Measurements from ENCODE around the gene FAM50A. TPM values are rescaled to one million over a fixed set of nuclear protein-coding genes. Genes with fewer than 3 reads are reported as not detected.

Gene FAM50A
- total and polyA plus RNA-seq, 11 donors = 27.7 to 119 (median 43.1) TPM

GRCh38 chrX:154470434-154470833 is 26.5 kb downstream of the FAM50A start:
- peaks cover 0 to 53% (median 4%) of the 10 kb centered on the region in 9 donors for H3K36me3 ChIP-seq
- no peak for TF ChIP-seq POLR2A (IDR thresholded peaks at IDR 0.05)
- TF ChIP-seq CTCF (IDR thresholded peaks at IDR 0.05) = no peak

GRCh38 chrX:154470914-154471568 is 27.1 kb downstream of the FAM50A start:
- intact Hi-C loops (cut with DNase I) = no loop called here
- Histone ChIP-seq H3K9me3 (no peaks in the 10 kb centered on the region), H3K27ac (no peak overlapping the region), H3K4me3 (no peak overlapping the region), H3K27me3 (no peaks in the 10 kb centered on the region), H3K36me3 (peaks cover 0 to 47% (median 4%) of the 10 kb centered on the region in 9 donors), H3K4me1 (no peaks in the 10 kb centered on the region)
- no peak for DNase-seq
- 87 to 91% (median 90%) methylated on average over 4 to 23 of the region's 23 CpGs for WGBS, 4 donors
- TF ChIP-seq CTCF (IDR thresholded peaks at IDR 0.05) (no peak), POLR2A (IDR thresholded peaks at IDR 0.05) (no peak)
- ATAC-seq = no peak

More at GRCh38 chrX:154470434-154470833, 26.5 kb downstream of the FAM50A start:
- intact Hi-C loops (cut with DNase I) = no loop called here
- no peaks in the 10 kb centered on the region for H3K27me3 ChIP-seq
- 86 to 96% (median 90%) methylated on average over 3 to 14 of the region's 14 CpGs for WGBS, 4 donors
- no peaks in the 10 kb centered on the region for H3K4me1 ChIP-seq
- H3K4me3 ChIP-seq = no peak overlapping the region
- DNase-seq (no peak), ATAC-seq (no peak)
- H3K27ac ChIP-seq = no peak overlapping the region
- no peaks in the 10 kb centered on the region for H3K9me3 ChIP-seq

GRCh38 chrX:154471839-154472684 is 28.1 kb downstream of the FAM50A start:
- H3K36me3 ChIP-seq = peaks cover 0 to 37% (median 0%) of the 10 kb centered on the region in 9 donors
- no peaks in the 10 kb centered on the region for H3K4me1 ChIP-seq
- TF ChIP-seq CTCF (IDR thresholded peaks at IDR 0.05) = no peak
- TF ChIP-seq POLR2A (IDR thresholded peaks at IDR 0.05) = no peak
- DNase-seq = no peak
- intact Hi-C loops (cut with DNase I) = no loop called here
- no peak for ATAC-seq
- no peaks in the 10 kb centered on the region for H3K27me3 ChIP-seq
- no peaks in the 10 kb centered on the region for H3K9me3 ChIP-seq
- H3K4me3 ChIP-seq = no peak overlapping the region
- H3K27ac ChIP-seq = no peak overlapping the region
- 86 to 89% (median 88%) methylated on average over 22 to 23 of the region's 23 CpGs for WGBS, 4 donors

All from heart left ventricle (tissue), 16 donors.